Calu3 (cell line): ENCODE data around the gene CMIP. TPM values are rescaled to one million over a fixed set of nuclear protein-coding genes. Genes with fewer than 3 reads are reported as not detected.

ENCODE experiments used
- BruUV-seq: library from RNA; stranded (reverse); fragments of 400-500 nt; replicated peaks from 2 replicates; lab custom pipeline; 2021; lab: Mats Ljungman, UMichigan
- CTCF ChIA-PET: fragments of 300-600 bp; sonication (Branson Sonifier 250); formaldehyde crosslinking; loops from one replicate; lab custom pipeline; 2022; ENCODE audit warnings: antibody characterized with exemption; lab: Charles Lee
- DNase-seq: peaks from one replicate; pipeline ENCODE4 v3.0.0; 2022
- H3K27ac Mint-ChIP-seq: one replicate; pipeline ENCODE4 v1.8.0; 2022; ENCODE audit warnings: mixed read lengths; ENCODE audit not compliant: unreplicated experiment
- H3K27me3 Mint-ChIP-seq: one replicate; pipeline ENCODE4 v1.8.0; 2022; ENCODE audit warnings: mixed read lengths; ENCODE audit not compliant: unreplicated experiment
- H3K36me3 Mint-ChIP-seq: one replicate; pipeline ENCODE4 v1.8.0; 2022; ENCODE audit warnings: mild to moderate bottlenecking, moderate library complexity, mixed read lengths; ENCODE audit not compliant: insufficient read depth, unreplicated experiment
- H3K4me1 Mint-ChIP-seq: one replicate; pipeline ENCODE4 v1.8.0; 2022; ENCODE audit warnings: mild to moderate bottlenecking, low read depth, mixed read lengths; ENCODE audit not compliant: unreplicated experiment
- H3K4me3 Mint-ChIP-seq: one replicate; pipeline ENCODE4 v1.8.0; 2022; ENCODE audit warnings: mild to moderate bottlenecking, low read depth, moderate library complexity, mixed read lengths; ENCODE audit not compliant: unreplicated experiment
- H3K9me3 Mint-ChIP-seq: one replicate; pipeline ENCODE4 v1.8.0; 2022; ENCODE audit warnings: low read depth, mixed read lengths; ENCODE audit not compliant: unreplicated experiment
- CTCF ChIP-seq: fragments of 200-600 bp; IDR thresholded peaks from one replicate; pipeline ENCODE4 v1.8.0; 2022; ENCODE audit warnings: antibody characterized with exemption; ENCODE audit not compliant: unreplicated experiment
- intact Hi-C: fragments of 100-400 bp; cut with micrococcal nuclease; formaldehyde crosslinking; loops from one replicate; pipeline ENCODE4 v1.10.0; 2022; ENCODE audit not compliant: unreplicated experiment
- total RNA-seq: library from RNA; stranded (reverse); gene quantifications from 2 replicates; pipeline ENCODE4 v1.2.3, GENCODE V29; 2022

Gene CMIP
- total RNA-seq, 1 experiment from 2014 or later = 82.7 TPM

DNA sequence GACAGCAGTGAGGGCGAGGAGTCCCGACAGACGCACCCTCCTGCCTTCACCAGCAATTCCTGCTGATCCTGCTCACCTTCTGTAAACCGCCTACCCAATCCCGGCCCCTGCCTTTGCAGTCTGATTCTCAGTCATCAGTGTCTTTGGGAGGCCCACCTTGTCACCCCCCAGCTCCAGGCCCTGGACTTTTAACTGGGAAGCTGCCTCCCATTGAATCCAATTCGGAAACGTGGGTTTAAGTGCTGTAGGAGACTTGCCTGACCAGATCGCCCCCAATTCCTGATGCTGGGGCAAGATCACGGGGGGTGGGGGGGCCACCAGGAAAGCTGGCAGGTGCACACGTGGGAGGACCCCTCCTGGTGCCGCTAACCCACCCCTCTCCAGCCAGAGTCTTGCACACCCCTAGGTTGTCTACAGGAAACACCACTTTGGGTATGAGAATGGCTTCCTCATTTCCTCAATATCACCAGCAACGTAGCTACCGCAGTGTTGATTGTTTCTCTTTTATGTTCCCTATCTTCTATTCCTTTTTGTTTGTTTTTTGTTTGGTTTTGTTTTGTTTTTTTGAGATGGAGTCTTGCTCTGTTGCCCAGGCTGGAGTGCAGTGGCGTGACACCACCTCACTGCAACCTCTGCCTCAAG, 46.6 kb upstream of the CMIP start:
- DNase-seq = no peak
- no peak overlapping the region for H3K4me3 Mint-ChIP-seq
- BruUV-seq = no TSS peak

GRCh38 chr16:81399909-81400308, 44.7 kb upstream of the CMIP start:
- CTCF ChIA-PET = no interaction called here
- DNase-seq = no peak
- peaks cover 19% of the 10 kb centered on the region for H3K4me1 Mint-ChIP-seq
- no peaks in the 10 kb centered on the region for H3K27me3 Mint-ChIP-seq
- TF ChIP-seq CTCF = no peak
- H3K27ac Mint-ChIP-seq = no peak overlapping the region
- BruUV-seq = no TSS peak
- H3K36me3 Mint-ChIP-seq = peaks cover 3% of the 10 kb centered on the region
- no peak overlapping the region for H3K4me3 Mint-ChIP-seq
- H3K9me3 Mint-ChIP-seq = no peaks in the 10 kb centered on the region
- intact Hi-C loops = loop anchor here (10.0 kb wide), 1 partner anchor 235 kb away; no protein-coding TSS in a partner anchor

More for the DNA sequence above, 46.6 kb upstream of the CMIP start:
- TF ChIP-seq CTCF = no peak
- intact Hi-C loops = no loop called here
- CTCF ChIA-PET = interaction anchor here (0.6 kb wide), 1 partner anchor 128 kb away, joined by 6 read pairs; no protein-coding TSS in a partner anchor
- Mint-ChIP-seq H3K27me3 (no peaks in the 10 kb centered on the region), H3K4me1 (peaks cover 8% of the 10 kb centered on the region), H3K36me3 (no peaks in the 10 kb centered on the region), H3K9me3 (no peaks in the 10 kb centered on the region), H3K27ac (no peak overlapping the region)

- H3K36me3 Mint-ChIP-seq = peaks cover 3% of the 10 kb centered on the region
- peak; percentile 70 for DNase-seq
- no peak for TF ChIP-seq CTCF
- H3K4me3 Mint-ChIP-seq = no peak overlapping the region
- CTCF ChIA-PET = interaction anchor here (0.6 to 1.0 kb wide), 2 partner anchors 112 to 296 kb away, joined by 3 read pairs; no protein-coding TSS in a partner anchor
- no peaks in the 10 kb centered on the region for H3K27me3 Mint-ChIP-seq
- no TSS peak for BruUV-seq
- H3K9me3 Mint-ChIP-seq = no peaks in the 10 kb centered on the region
- H3K27ac Mint-ChIP-seq = no peak overlapping the region
- intact Hi-C loops = loop anchor here (10.0 kb wide), 1 partner anchor 234 kb away; no protein-coding TSS in a partner anchor
- peaks cover 29% of the 10 kb centered on the region for H3K4me1 Mint-ChIP-seq
Observed at GRCh38 chr16:81401035-81401950, 43.3 kb upstream of the CMIP start.

DNA sequence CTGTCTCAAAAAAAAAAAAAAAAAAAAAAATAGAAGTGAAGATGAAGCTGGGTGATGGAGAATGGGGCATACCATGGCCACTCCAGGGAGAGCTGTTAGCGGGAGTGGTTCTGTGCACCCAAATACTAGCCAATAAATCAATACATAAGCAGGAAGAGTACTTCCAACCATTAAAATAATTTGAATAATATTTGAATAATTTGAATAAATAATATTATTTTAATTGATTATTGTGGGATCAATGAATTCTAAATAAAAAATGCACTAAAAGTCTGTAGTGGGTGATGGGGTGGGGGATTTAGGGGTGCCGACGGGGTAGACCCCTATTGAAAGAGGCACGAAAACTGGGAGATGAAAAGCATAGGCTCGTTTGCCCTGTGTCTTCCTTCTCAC, 41.4 kb upstream of the CMIP start:
- no peaks in the 10 kb centered on the region for H3K27me3 Mint-ChIP-seq
- intact Hi-C loops = loop anchor here (1.0 to 10.0 kb wide), 3 partner anchors 232 to 335 kb away; no protein-coding TSS in a partner anchor
- no peaks in the 10 kb centered on the region for H3K9me3 Mint-ChIP-seq
- peaks cover 45% of the 10 kb centered on the region for H3K4me1 Mint-ChIP-seq
- TF ChIP-seq CTCF = no peak
- peak overlapping the region; percentile 95 for H3K27ac Mint-ChIP-seq
- CTCF ChIA-PET = interaction anchor here (0.6 to 1.6 kb wide), 2 partner anchors 160 to 294 kb away, joined by 3 to 11 read pairs; no protein-coding TSS in a partner anchor
- peaks cover 3% of the 10 kb centered on the region for H3K36me3 Mint-ChIP-seq
- DNase-seq = no peak
- no TSS peak for BruUV-seq
- peak overlapping the region; percentile 55 for H3K4me3 Mint-ChIP-seq
